ENCODE results near the gene CFAP65.

DNA sequence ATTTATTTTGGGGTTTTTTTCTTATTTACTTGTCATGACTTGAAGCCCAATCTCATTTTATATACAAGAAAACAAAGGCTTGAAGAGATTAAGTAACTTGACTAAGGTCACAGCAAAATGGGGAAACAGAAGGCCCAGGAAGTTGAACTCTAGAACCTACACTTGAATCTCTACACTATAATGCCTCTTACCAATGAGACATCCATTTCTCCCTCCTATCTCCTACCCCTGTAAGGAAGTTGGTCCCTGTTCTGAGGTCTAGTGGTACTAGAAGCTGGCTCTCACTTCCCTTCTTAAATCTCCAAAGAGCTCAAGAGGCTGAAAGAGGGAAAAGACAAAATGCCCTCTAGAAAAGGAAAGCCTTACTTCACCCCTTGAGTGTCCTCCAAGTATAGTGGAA is 44.9 kb upstream of the CFAP65 start:
- TF ChIP-seq FOXM1 (IDR thresholded peaks at IDR 0.05; ENCODE audit: borderline replicate concordance) (no peak), FOXK2 (IDR thresholded peaks at IDR 0.05) (no peak)
